Activated naive CD8-positive, alpha-beta T cell treated with anti-CD3 and anti-CD28 coated beads for 36 hours (primary cell): ENCODE measurements around the gene MCAT. TPM values are rescaled to one million over a fixed set of nuclear protein-coding genes. Genes with fewer than 3 reads are reported as not detected.

ENCODE experiments used
- total RNA-seq, 2 experiments: library from RNA; stranded (reverse); gene quantifications; one replicate each; pipeline ENCODE4 v1.2.3, GENCODE V29; 2021

MCAT gene
- total RNA-seq, 2 experiments from 2014 or later: 28.0 to 29.1 TPM

Other genes starting within 250 kb of the MCAT start
- gene PACSIN2, start 128.2 kb downstream of the MCAT start, total RNA-seq: 10 to 100 TPM; 30.2 to 34.6 TPM
- 1 to 10 TPM; 3.9 to 4.2 TPM for gene TTLL1, start 54.0 kb downstream of the MCAT start, total RNA-seq
- gene BIK, start 32.6 kb downstream of the MCAT start, total RNA-seq: 1 to 10 TPM; 2.2 to 3.3 TPM
- 100 to 1,000 TPM; 101 to 115 TPM for gene TSPO, start 8.2 kb upstream of the MCAT start, total RNA-seq
- 100 to 1,000 TPM; 104 to 106 TPM for gene TTLL12, start 43.7 kb upstream of the MCAT start, total RNA-seq
- gene SCUBE1, start 200.0 kb upstream of the MCAT start, total RNA-seq: under 1 TPM; 0.08 to 0.23 TPM